Measurements from ENCODE around the gene ULK4.
"Not testable (repeated sequence)": the region's sequence is repeated elsewhere in the genome, so short reads cannot be mapped to it uniquely, and the experiment has no call there.

The ULK4 gene

DNA sequence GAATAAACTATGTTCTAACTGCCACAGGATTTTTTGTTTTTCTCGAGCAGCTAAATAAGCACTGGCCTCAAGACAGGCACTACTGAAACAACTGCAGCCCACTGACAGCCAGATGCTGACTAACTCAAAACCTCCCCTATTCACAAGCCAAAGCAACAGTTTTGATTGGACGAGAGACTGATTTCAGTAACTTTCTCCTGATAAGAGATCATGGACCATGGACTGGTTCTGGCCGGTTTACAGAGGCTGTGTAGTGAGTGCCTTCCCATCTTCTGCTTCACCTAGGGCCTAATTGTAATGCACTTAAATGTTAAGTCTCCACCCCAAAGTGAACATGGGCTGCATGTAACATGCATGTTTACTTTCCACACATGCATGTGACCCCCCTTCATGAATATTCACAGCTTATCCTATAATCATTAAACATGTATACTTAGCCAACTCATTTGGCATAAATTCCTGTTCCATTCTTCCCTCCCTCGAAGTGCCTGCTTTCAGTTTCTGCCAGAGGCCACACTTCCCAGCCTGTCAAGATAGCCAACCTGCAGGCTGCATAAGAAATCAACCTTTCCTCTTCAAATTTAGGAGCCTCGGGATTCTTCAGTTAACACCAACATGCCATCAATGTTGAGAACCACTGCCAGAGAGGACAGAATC, 108.2 kb downstream of the ULK4 start:
- Histone ChIP-seq H3K4me1 (ENCODE audit: control insufficient read depth, insufficient read depth, low read length) (no peaks in the 10 kb centered on the region), H3K36me3 (ENCODE audit: control insufficient read depth, insufficient read depth, low read length) (no peaks in the 10 kb centered on the region), H3K4me3 (ENCODE audit: low read length) (no peak overlapping the region), H3K9me3 (ENCODE audit: control insufficient read depth, low read length) (no peaks in the 10 kb centered on the region), H3K27me3 (ENCODE audit: control insufficient read depth, insufficient read depth, low read length) (no peaks in the 10 kb centered on the region), H3K9ac (ENCODE audit: low read length) (no peak overlapping the region)

DNA sequence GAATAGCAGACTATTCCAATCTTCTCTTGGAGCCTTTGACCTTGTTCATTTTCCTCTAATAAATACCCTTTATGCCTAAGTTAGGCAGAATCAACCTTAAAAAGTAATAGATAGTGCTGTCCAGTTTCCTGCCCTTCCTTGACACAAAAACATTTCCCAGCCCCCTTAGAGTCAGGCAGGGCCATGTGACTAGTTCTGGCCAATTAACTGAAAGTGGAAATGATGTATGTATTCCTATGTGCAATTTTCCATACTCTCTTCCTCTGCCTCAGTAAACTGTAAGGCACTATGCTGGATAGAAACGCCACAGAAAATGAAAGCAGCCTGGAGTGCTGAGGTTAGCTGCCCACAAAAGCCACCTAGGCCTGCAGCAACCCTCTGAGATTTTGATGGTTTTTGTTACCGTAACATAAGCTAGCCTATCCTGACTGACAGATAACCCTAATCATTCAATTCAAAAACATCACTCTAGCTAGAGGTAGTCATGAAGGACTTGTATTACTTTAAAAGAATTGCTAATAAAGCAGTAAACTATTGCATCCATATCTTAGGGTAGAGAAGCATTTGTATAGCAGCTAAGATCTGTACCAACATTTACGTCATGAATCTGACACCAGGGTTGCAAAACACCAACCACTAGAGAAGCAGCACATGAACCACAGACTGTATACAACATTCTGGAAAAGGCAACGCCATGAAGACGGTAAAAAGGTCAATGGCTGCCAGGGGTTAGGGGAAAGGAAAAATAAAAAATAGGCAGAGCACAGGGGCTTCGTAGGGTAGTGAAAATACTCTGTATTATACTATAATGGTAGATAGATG, 112.9 kb downstream of the ULK4 start:
- Histone ChIP-seq H3K27me3 (ENCODE audit: control insufficient read depth, insufficient read depth, low read length) (no peaks in the 10 kb centered on the region), H3K9me3 (ENCODE audit: control insufficient read depth, low read length) (no peaks in the 10 kb centered on the region), H3K4me3 (ENCODE audit: low read length) (no peak overlapping the region), H3K4me1 (ENCODE audit: control insufficient read depth, insufficient read depth, low read length) (no peaks in the 10 kb centered on the region), H3K36me3 (ENCODE audit: control insufficient read depth, insufficient read depth, low read length) (no peaks in the 10 kb centered on the region), H3K9ac (ENCODE audit: low read length) (no peak overlapping the region)

DNA sequence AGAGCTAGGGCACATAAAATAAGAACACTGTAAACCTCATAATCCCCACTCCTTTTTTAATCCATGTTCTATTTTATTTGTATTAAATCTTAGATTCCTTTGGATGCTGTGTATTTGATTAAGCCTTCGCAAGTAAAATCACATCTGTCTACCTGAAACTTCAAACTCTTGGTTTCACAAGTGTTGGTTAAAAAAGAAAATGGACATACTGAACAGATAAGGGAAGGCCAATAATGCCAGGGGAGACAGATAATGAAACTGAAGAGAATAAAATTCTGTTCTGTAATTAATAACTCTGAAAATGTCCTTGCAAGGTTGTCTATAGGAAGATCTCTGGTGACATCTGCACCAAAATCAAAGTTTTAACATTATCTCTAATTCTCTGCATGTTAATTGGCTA, 114.2 kb downstream of the ULK4 start:
- no peak overlapping the region for H3K4me3 ChIP-seq (ENCODE audit: low read length)
- no peaks in the 10 kb centered on the region for H3K36me3 ChIP-seq (ENCODE audit: control insufficient read depth, insufficient read depth, low read length)
- H3K27me3 ChIP-seq (ENCODE audit: control insufficient read depth, insufficient read depth, low read length), result no peaks in the 10 kb centered on the region
- H3K9me3 ChIP-seq (ENCODE audit: control insufficient read depth, low read length), result no peaks in the 10 kb centered on the region
- H3K9ac ChIP-seq (ENCODE audit: low read length), result no peak overlapping the region
- H3K4me1 ChIP-seq (ENCODE audit: control insufficient read depth, insufficient read depth, low read length), result no peaks in the 10 kb centered on the region

DNA sequence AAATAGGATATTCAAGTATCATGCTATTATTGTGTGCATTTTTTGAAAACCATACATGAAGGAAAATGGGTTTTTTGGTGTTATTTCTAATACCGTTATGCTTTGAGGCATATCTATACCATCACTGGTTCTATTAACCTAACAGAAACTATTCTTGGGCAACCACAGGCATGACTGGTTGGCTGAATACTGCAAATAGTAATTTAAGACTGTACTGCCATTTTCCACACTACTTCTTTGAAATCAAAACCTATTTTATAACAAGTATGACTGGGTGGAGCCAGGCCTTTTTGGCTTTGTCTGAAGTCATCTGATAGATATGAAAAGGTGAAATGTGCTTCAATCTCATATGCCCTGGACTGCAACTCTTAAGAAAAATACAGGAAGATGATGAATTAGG, 115.1 kb downstream of the ULK4 start:
- Histone ChIP-seq H3K36me3 (ENCODE audit: control insufficient read depth, insufficient read depth, low read length) (no peaks in the 10 kb centered on the region), H3K4me3 (ENCODE audit: low read length) (no peak overlapping the region), H3K9me3 (ENCODE audit: control insufficient read depth, low read length) (no peaks in the 10 kb centered on the region), H3K9ac (ENCODE audit: low read length) (no peak overlapping the region), H3K4me1 (ENCODE audit: control insufficient read depth, insufficient read depth, low read length) (no peaks in the 10 kb centered on the region), H3K27me3 (ENCODE audit: control insufficient read depth, insufficient read depth, low read length) (no peaks in the 10 kb centered on the region)

DNA sequence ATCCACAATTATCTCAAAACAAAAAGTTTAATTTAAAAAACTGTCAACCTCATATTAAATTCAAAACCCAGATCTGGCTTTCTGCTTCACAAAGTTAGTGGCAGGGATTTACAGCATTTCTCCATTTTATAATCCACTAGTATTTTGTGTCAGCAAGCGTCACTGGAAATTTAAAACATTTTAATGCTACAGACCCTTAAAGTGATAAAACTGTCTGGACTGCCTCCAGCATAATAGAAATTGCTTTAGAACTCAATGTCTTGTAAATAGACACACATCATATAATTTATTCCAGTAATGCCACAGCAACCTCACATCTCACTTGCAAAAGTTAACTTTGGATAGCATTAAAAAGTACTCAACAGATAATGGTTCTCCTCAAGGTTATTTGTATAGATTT, 116.1 kb downstream of the ULK4 start:
- H3K9ac ChIP-seq (ENCODE audit: low read length), result no peak overlapping the region
- no peaks in the 10 kb centered on the region for H3K9me3 ChIP-seq (ENCODE audit: control insufficient read depth, low read length)
- no peak overlapping the region for H3K4me3 ChIP-seq (ENCODE audit: low read length)
- no peaks in the 10 kb centered on the region for H3K4me1 ChIP-seq (ENCODE audit: control insufficient read depth, insufficient read depth, low read length)
- H3K27me3 ChIP-seq (ENCODE audit: control insufficient read depth, insufficient read depth, low read length), result no peaks in the 10 kb centered on the region
- H3K36me3 ChIP-seq (ENCODE audit: control insufficient read depth, insufficient read depth, low read length), result no peaks in the 10 kb centered on the region

DNA sequence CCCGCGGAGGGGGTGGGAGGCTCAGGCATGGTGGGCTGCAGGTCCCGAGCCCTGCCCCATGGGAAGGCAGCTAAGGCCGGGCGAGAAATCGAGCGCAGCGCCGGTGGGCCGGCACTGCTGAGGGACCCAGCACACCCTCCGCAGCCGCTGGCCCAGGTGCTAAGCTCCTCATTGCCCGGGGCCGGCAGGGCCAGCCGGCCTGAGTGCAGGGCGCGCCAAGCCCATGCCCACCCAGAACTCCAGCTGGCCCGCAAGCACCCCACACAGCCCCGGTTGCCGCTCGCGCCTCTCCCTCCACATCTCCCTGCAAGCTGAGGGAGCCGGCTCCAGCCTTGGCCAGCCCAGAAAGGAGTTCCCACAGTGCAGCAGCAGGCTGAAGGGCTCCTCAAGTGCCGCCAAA, 117.6 kb downstream of the ULK4 start:
- H3K4me1 ChIP-seq (ENCODE audit: control insufficient read depth, insufficient read depth, low read length); H3K9me3 ChIP-seq (ENCODE audit: control insufficient read depth, low read length); H3K4me3 ChIP-seq (ENCODE audit: low read length); H3K9ac ChIP-seq (ENCODE audit: low read length); H3K27me3 ChIP-seq (ENCODE audit: control insufficient read depth, insufficient read depth, low read length); H3K36me3 ChIP-seq (ENCODE audit: control insufficient read depth, insufficient read depth, low read length): not testable (repeated sequence)

DNA sequence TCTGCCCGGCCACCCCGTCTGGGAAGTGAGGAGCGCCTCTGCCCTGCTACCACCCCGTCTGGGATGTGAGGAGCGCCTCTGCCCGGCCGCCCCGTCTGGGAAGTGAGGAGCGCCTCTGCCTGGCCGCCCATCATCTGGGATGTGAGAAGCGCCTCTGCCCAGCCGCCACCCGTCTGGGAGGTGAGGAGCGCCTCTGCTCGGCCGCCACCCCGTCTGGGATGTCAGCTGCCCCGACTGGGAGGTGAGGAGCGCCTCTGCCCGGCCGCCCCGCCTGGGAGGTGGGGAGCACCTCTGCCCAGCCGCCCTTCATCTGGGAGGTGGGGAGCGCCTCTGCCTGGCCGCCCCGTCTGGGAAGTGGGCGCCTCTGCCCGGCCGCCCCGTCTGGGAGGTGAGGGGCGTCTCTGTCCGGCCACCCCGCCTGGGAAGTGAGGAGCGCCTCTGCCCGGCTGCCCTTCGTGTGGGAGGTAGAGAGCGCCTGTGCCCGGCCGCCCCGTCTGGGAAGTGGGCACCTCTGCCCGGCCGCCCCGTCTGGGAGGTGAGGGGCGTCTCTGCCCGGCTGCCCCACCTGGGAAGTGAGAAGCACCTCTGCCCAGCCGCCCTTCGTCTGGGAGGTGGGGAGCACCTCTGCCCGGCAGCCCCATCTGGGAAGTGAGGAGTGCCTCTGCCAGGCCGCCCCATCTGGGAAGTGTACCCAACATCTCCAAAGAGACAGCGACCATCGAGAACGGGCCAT, 120.8 kb downstream of the ULK4 start:
- H3K4me3 ChIP-seq (ENCODE audit: low read length); H3K27me3 ChIP-seq (ENCODE audit: control insufficient read depth, insufficient read depth, low read length); H3K9me3 ChIP-seq (ENCODE audit: control insufficient read depth, low read length); H3K4me1 ChIP-seq (ENCODE audit: control insufficient read depth, insufficient read depth, low read length); H3K9ac ChIP-seq (ENCODE audit: low read length); H3K36me3 ChIP-seq (ENCODE audit: control insufficient read depth, insufficient read depth, low read length): not testable (repeated sequence)

DNA sequence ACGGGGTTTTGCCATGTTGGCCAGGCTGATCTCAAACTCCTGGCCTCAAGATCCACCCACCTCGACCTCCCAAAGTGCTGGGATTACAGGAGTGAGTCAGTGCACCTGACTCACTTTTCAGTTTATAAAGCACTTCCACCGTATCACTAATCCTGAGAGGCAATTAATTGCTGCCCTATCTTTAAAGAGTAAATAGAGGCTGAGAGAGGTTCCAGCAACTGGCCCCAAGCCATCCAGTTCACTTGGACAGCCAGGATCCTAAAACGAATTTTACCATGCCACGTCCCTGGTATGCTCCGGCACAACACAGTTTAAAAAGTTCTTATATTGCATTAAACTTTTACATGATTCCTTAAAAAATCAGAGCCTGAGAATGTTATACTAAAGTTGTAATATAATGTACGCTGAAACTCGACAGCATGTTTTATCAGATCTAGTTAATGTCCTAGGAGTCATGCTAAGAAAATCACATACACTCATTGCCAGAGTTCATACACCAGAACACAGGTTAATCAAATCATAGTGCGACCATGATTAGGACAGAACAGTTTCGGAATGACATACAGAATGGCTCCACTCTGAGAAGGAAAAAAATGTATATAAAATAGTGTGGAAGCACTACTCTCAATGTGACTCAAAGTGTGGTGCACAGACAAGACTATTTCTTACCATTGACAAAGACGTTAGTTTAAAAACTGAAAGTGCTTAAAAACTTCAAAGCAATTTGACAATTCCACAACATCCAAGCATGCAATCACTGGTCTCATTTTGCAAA, 125.4 kb downstream of the ULK4 start:
- Histone ChIP-seq H3K27me3 (ENCODE audit: control insufficient read depth, insufficient read depth, low read length) (no peaks in the 10 kb centered on the region), H3K4me3 (ENCODE audit: low read length) (no peak overlapping the region), H3K4me1 (ENCODE audit: control insufficient read depth, insufficient read depth, low read length) (no peaks in the 10 kb centered on the region), H3K36me3 (ENCODE audit: control insufficient read depth, insufficient read depth, low read length) (no peaks in the 10 kb centered on the region), H3K9ac (ENCODE audit: low read length) (no peak overlapping the region), H3K9me3 (ENCODE audit: control insufficient read depth, low read length) (no peaks in the 10 kb centered on the region)

DNA sequence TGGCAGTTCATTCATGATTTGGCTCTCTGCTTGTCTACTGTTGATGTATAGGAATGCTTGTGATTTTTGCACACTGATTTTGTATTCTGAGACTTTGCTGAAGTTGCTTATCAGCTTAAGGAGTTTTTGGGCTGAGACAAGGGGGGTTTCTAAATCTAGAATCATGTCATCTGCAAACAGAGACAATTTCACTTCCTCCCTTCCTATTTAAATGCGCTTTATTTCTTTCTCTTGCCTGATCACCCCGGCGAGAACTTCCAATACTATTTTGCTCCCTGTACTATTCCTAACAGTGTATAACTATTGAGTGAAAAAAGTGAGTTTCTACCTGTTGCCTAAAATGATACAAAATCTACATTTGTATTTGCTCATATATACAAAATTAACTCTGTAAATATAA, 128.3 kb downstream of the ULK4 start:
- Histone ChIP-seq H3K9me3 (ENCODE audit: control insufficient read depth, low read length) (no peaks in the 10 kb centered on the region), H3K4me3 (ENCODE audit: low read length) (no peak overlapping the region), H3K36me3 (ENCODE audit: control insufficient read depth, insufficient read depth, low read length) (no peaks in the 10 kb centered on the region), H3K9ac (ENCODE audit: low read length) (no peak overlapping the region), H3K27me3 (ENCODE audit: control insufficient read depth, insufficient read depth, low read length) (no peaks in the 10 kb centered on the region), H3K4me1 (ENCODE audit: control insufficient read depth, insufficient read depth, low read length) (no peaks in the 10 kb centered on the region)

DNA sequence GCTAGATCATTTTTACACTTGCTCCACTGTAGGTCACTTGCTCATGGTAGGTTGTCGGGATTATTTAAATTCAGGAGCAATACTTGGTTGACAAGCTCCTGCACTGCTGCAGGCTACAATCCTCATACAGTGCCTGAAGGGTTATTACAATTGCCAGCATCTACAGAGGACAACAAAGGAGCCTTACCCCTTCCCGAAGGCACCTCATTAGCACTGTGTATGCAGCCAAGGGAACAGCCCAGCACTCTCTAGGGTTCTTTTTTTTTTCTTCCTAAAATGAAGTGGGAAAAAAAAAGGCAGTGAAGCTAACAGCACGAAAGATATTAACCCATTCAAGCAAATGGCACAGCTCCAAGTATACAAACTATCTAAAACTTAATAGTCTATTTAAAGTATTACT, 142.7 kb downstream of the ULK4 start:
- no peaks in the 10 kb centered on the region for H3K4me1 ChIP-seq (ENCODE audit: control insufficient read depth, insufficient read depth, low read length)
- no peak overlapping the region for H3K4me3 ChIP-seq (ENCODE audit: low read length)
- H3K36me3 ChIP-seq (ENCODE audit: control insufficient read depth, insufficient read depth, low read length), result no peaks in the 10 kb centered on the region
- no peak overlapping the region for H3K9ac ChIP-seq (ENCODE audit: low read length)
- no peaks in the 10 kb centered on the region for H3K9me3 ChIP-seq (ENCODE audit: control insufficient read depth, low read length)
- H3K27me3 ChIP-seq (ENCODE audit: control insufficient read depth, insufficient read depth, low read length), result no peaks in the 10 kb centered on the region

DNA sequence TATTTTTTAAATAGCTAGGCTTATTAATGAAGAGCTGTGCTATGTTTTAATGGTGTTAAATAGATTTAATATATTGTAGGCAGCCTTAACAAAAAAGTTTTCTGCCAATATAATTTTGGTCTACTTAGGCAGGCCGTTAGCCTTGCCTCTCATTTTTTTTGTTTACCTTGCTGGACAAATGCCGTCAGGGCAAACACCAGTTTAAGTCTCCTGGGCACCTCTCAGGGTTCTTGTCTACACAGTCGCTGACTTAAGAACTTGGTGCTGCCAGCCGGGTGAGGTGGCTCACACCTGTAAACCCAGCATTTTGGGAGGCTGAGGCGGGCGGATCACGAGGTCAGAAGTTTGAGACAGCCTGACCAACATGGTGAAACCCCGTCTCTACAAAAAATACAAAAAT, 153.3 kb downstream of the ULK4 start:
- Histone ChIP-seq H3K27me3 (ENCODE audit: control insufficient read depth, insufficient read depth, low read length) (no peaks in the 10 kb centered on the region), H3K9ac (ENCODE audit: low read length) (no peak overlapping the region), H3K4me3 (ENCODE audit: low read length) (no peak overlapping the region), H3K9me3 (ENCODE audit: control insufficient read depth, low read length) (no peaks in the 10 kb centered on the region), H3K4me1 (ENCODE audit: control insufficient read depth, insufficient read depth, low read length) (no peaks in the 10 kb centered on the region), H3K36me3 (ENCODE audit: control insufficient read depth, insufficient read depth, low read length) (no peaks in the 10 kb centered on the region)

DNA sequence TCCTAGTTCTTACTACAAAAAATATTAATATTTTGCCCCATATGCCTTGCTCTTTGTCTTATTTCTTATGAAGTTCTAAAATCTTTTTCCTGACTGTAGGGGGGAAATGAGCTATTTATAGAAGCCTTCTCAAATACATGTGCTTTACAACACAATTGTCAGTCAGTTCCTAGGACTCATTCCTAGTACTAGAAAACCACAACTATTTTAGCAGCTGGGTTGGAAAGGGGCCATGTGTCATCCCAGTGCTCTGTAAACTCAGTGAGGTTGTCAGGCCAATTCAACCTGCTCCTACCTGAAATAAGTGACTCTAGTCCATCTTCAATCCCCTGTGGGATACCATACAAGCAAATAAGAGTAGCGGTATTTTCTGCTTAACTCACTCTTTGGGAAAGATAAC, 153.8 kb downstream of the ULK4 start:
- Histone ChIP-seq H3K9me3 (ENCODE audit: control insufficient read depth, low read length) (no peaks in the 10 kb centered on the region), H3K4me1 (ENCODE audit: control insufficient read depth, insufficient read depth, low read length) (no peaks in the 10 kb centered on the region), H3K4me3 (ENCODE audit: low read length) (no peak overlapping the region), H3K9ac (ENCODE audit: low read length) (no peak overlapping the region), H3K36me3 (ENCODE audit: control insufficient read depth, insufficient read depth, low read length) (no peaks in the 10 kb centered on the region), H3K27me3 (ENCODE audit: control insufficient read depth, insufficient read depth, low read length) (no peaks in the 10 kb centered on the region)
